Vagina (tissue), 2 donors: ENCODE measurements around the gene KIAA1549.

ENCODE experiments used
- CTCF ChIP-seq, 3 experiments: fragments of 450-650 bp in 2 of 3; fragments of 200-600 bp in 1 of 3; sonication (generic) in 1 of 3; IDR thresholded peaks; one replicate each; pipeline ENCODE4 v1.5.1; 2017 to 2019; ENCODE audit warnings: antibody characterized with exemption in 3 of 3, mild to moderate bottlenecking in 2 of 3, moderate library complexity in 2 of 3
- POLR2AphosphoS5 ChIP-seq, 2 donors: sonication (generic); formaldehyde crosslinking; IDR thresholded peaks; one replicate each; pipeline ENCODE4 v1.9.0; 2017; ENCODE audit warnings: antibody characterized with exemption in 2 of 2, mild to moderate bottlenecking in 2 of 2, low read depth in 1 of 2; ENCODE audit not compliant: insufficient read depth in 1 of 2

GRCh38 chr7:138876326-138876725 lies 104.9 kb downstream of the KIAA1549 start:
- TF ChIP-seq CTCF (IDR thresholded peaks at IDR 0.05) = no peak
- no peak for TF ChIP-seq POLR2AphosphoS5 (IDR thresholded peaks at IDR 0.05; ENCODE audit: insufficient read depth in 1 of 2, low read depth in 1 of 2)
